ENCODE measurements around the gene NPAS3.

The NPAS3 gene

DNA sequence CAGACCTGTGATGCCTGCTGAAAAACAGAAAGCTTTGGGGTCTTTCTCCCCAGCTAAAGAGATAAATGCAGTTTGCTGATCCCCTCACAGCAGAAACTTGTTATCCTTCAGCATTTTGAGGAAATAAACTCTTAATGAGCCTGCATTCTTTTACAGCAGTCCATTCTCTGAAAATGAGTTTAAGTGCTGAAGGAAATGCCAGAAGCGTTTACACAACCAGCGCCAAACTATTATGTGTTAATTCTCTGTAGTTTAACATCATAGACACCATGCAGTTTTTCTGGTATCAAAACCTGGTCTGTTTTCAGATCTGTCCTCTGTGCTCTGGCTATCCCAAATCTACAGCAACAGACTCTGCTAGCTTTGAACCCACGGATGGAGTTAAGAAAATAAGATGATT is 291.3 kb downstream of the NPAS3 start:
- Histone ChIP-seq H3K9ac (ENCODE audit: insufficient read length) (no peak overlapping the region), H3K36me3 (ENCODE audit: insufficient read depth, low read length) (no peaks in the 10 kb centered on the region), H3K4me3 (peak overlapping the region; percentile 30), H3K27ac (no peak overlapping the region), H3K9me3 (ENCODE audit: low read depth, low read length) (no peaks in the 10 kb centered on the region)
- TF ChIP-seq POLR2AphosphoS5 (IDR thresholded peaks at IDR 0.05; ENCODE audit: borderline replicate concordance, low read depth, low read length), result no peak
- TF ChIP-seq EZH2 (IDR thresholded peaks at IDR 0.05), result no peak
- no peak for TF ChIP-seq FOXP2 (optimal IDR thresholded peaks at IDR 0.05; ENCODE audit: control extremely low read depth, extremely low read length, insufficient read depth)
- DNase-seq (ENCODE audit: low read depth, low spot score), result no peak

DNA sequence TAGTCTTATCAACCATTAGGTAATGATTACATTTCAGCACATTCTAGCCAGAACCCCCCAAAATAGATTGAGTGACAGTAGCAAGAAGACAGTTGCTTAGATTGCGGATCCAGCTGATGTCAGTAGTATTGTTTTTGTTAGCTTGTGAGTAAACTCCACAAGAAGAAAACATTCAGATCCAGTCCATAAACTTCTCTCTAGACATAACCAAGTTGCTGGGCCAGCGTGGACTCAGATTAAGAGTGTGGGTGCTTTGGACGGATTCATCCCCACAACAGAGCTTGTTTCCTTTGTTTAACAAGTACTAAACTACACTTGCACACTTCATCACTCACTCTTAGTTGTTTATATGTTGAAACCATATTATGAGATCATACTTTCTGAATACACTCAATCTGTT is 293.4 kb downstream of the NPAS3 start:
- H3K4me3 ChIP-seq, result no peak overlapping the region
- H3K36me3 ChIP-seq (ENCODE audit: insufficient read depth, low read length), result no peaks in the 10 kb centered on the region
- no peak overlapping the region for H3K27ac ChIP-seq
- DNase-seq (ENCODE audit: low read depth, low spot score), result no peak
- no peak overlapping the region for H3K9ac ChIP-seq (ENCODE audit: insufficient read length)
- no peaks in the 10 kb centered on the region for H3K9me3 ChIP-seq (ENCODE audit: low read depth, low read length)
- no peak for TF ChIP-seq FOXP2 (optimal IDR thresholded peaks at IDR 0.05; ENCODE audit: control extremely low read depth, extremely low read length, insufficient read depth)
- no peak for TF ChIP-seq EZH2 (IDR thresholded peaks at IDR 0.05)
- TF ChIP-seq POLR2AphosphoS5 (IDR thresholded peaks at IDR 0.05; ENCODE audit: borderline replicate concordance, low read depth, low read length), result no peak

- Histone ChIP-seq H3K27ac (no peak overlapping the region), H3K4me3 (no peak overlapping the region), H3K9me3 (ENCODE audit: low read depth, low read length) (no peaks in the 10 kb centered on the region), H3K36me3 (ENCODE audit: insufficient read depth, low read length) (no peaks in the 10 kb centered on the region), H3K9ac (ENCODE audit: insufficient read length) (no peak overlapping the region)
- TF ChIP-seq FOXP2 (optimal IDR thresholded peaks at IDR 0.05; ENCODE audit: control extremely low read depth, extremely low read length, insufficient read depth) (no peak), POLR2AphosphoS5 (IDR thresholded peaks at IDR 0.05; ENCODE audit: borderline replicate concordance, low read depth, low read length) (no peak), EZH2 (IDR thresholded peaks at IDR 0.05) (no peak)
- DNase-seq (ENCODE audit: low read depth, low spot score), result no peak
Observed at GRCh38 chr14:33237115-33237740, 298.5 kb downstream of the NPAS3 start.

- H3K27ac ChIP-seq, result no peak overlapping the region
- TF ChIP-seq EZH2 (IDR thresholded peaks at IDR 0.05), result no peak
- TF ChIP-seq POLR2AphosphoS5 (IDR thresholded peaks at IDR 0.05; ENCODE audit: borderline replicate concordance, low read depth, low read length), result no peak
- TF ChIP-seq FOXP2 (optimal IDR thresholded peaks at IDR 0.05; ENCODE audit: control extremely low read depth, extremely low read length, insufficient read depth), result no peak
- no peak overlapping the region for H3K9ac ChIP-seq (ENCODE audit: insufficient read length)
- no peaks in the 10 kb centered on the region for H3K36me3 ChIP-seq (ENCODE audit: insufficient read depth, low read length)
- H3K9me3 ChIP-seq (ENCODE audit: low read depth, low read length), result no peaks in the 10 kb centered on the region
- DNase-seq (ENCODE audit: low read depth, low spot score), result no peak
- no peak overlapping the region for H3K4me3 ChIP-seq
Observed at GRCh38 chr14:33239465-33239864, 300.8 kb downstream of the NPAS3 start.

GRCh38 chr14:33240466-33240865 is 301.8 kb downstream of the NPAS3 start:
- H3K9me3 ChIP-seq (ENCODE audit: low read depth, low read length), result no peaks in the 10 kb centered on the region
- H3K4me3 ChIP-seq, result no peak overlapping the region
- no peak overlapping the region for H3K9ac ChIP-seq (ENCODE audit: insufficient read length)
- DNase-seq (ENCODE audit: low read depth, low spot score), result no peak
- H3K27ac ChIP-seq, result no peak overlapping the region
- H3K36me3 ChIP-seq (ENCODE audit: insufficient read depth, low read length), result no peaks in the 10 kb centered on the region
- no peak for TF ChIP-seq POLR2AphosphoS5 (IDR thresholded peaks at IDR 0.05; ENCODE audit: borderline replicate concordance, low read depth, low read length)
- no peak for TF ChIP-seq FOXP2 (optimal IDR thresholded peaks at IDR 0.05; ENCODE audit: control extremely low read depth, extremely low read length, insufficient read depth)
- TF ChIP-seq EZH2 (IDR thresholded peaks at IDR 0.05), result no peak

DNA sequence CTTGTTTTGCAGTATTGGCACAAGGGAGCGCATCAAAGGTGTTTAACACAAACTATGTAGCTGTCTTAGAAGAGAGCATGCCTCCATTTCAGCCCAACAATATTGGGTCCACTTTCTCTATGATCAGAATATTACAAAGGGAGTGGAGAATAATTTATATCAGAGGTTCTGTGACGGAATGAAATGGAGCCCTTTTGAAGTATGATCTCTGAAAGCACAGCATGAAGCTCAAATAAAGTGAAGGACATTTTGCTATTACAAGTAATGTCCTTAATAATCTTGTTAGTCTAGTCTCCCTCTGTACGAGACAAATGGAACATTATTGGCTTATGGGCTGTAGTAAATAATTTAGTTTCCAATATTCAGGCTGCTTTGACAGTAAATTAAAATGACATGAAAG is 302.7 kb downstream of the NPAS3 start:
- Histone ChIP-seq H3K4me3 (no peak overlapping the region), H3K27ac (no peak overlapping the region), H3K9me3 (ENCODE audit: low read depth, low read length) (no peaks in the 10 kb centered on the region), H3K36me3 (ENCODE audit: insufficient read depth, low read length) (no peaks in the 10 kb centered on the region), H3K9ac (ENCODE audit: insufficient read length) (no peak overlapping the region)
- TF ChIP-seq FOXP2 (optimal IDR thresholded peaks at IDR 0.05; ENCODE audit: control extremely low read depth, extremely low read length, insufficient read depth), result no peak
- TF ChIP-seq EZH2 (IDR thresholded peaks at IDR 0.05), result no peak
- no peak for TF ChIP-seq POLR2AphosphoS5 (IDR thresholded peaks at IDR 0.05; ENCODE audit: borderline replicate concordance, low read depth, low read length)
- DNase-seq (ENCODE audit: low read depth, low spot score), result no peak

DNA sequence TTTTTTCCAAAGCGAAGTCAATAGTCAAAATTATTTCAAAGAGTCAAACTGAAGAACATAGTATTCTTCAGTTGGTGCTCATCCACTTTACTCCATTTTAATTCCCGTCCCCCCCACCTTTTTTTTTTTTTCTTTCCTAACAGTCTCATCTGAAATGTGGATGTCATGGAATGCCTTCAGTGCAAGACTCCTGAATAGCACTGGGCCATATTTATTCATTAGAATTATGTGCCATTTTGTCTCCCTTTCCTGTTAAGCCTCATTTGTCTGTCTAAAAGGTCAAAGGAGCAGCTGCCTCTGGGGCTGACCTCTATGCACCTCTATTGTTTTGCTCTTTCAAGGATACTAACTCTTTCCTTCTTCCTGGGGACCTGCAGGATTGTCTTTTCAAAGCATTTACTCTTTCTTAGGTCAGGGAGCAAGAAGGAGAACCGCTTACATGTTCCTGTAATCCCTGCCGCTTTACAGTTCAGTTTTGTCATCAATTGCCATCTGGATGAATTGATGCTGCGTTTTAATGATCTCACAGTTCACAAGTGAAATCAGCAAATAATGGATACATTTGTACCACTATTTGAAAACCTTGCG is 310.6 kb downstream of the NPAS3 start:
- no peaks in the 10 kb centered on the region for H3K36me3 ChIP-seq (ENCODE audit: insufficient read depth, low read length)
- no peak for DNase-seq (ENCODE audit: low read depth, low spot score)

GRCh38 chr14:33250963-33251362 is 312.3 kb downstream of the NPAS3 start:
- H3K36me3 ChIP-seq (ENCODE audit: insufficient read depth, low read length), result no peaks in the 10 kb centered on the region
- no peaks in the 10 kb centered on the region for H3K9me3 ChIP-seq (ENCODE audit: low read depth, low read length)
- no peak overlapping the region for H3K27ac ChIP-seq
- TF ChIP-seq POLR2AphosphoS5 (IDR thresholded peaks at IDR 0.05; ENCODE audit: borderline replicate concordance, low read depth, low read length) (no peak), EZH2 (IDR thresholded peaks at IDR 0.05) (no peak), FOXP2 (optimal IDR thresholded peaks at IDR 0.05; ENCODE audit: control extremely low read depth, extremely low read length, insufficient read depth) (no peak)
- H3K9ac ChIP-seq (ENCODE audit: insufficient read length), result no peak overlapping the region
- no peak for DNase-seq (ENCODE audit: low read depth, low spot score)
- H3K4me3 ChIP-seq, result no peak overlapping the region

More for the DNA sequence above, 310.6 kb downstream of the NPAS3 start:
- no peak overlapping the region for H3K9ac ChIP-seq (ENCODE audit: insufficient read length)
- H3K9me3 ChIP-seq (ENCODE audit: low read depth, low read length), result no peaks in the 10 kb centered on the region
- no peak overlapping the region for H3K27ac ChIP-seq
- no peak overlapping the region for H3K4me3 ChIP-seq
- TF ChIP-seq FOXP2 (optimal IDR thresholded peaks at IDR 0.05; ENCODE audit: control extremely low read depth, extremely low read length, insufficient read depth) (no peak), POLR2AphosphoS5 (IDR thresholded peaks at IDR 0.05; ENCODE audit: borderline replicate concordance, low read depth, low read length) (no peak), EZH2 (IDR thresholded peaks at IDR 0.05) (no peak)
